GM21737 (cell line): ENCODE measurements around the gene TMEM107.

Experiments
- ATAC-seq: cut with Tn5 transposase; IDR thresholded peaks from one replicate; pipeline ENCODE4 v1.9.1; 2021; ENCODE audit warnings: mild to moderate bottlenecking, moderate library complexity; ENCODE audit not compliant: unreplicated experiment

Gene TMEM107

GRCh38 chr17:8138672-8139371, 37.4 kb downstream of the TMEM107 start:
- peak; percentile 68 for ATAC-seq

GRCh38 chr17:8138374-8138671, 37.9 kb downstream of the TMEM107 start:
- ATAC-seq, result no peak

- ATAC-seq, result no peak
These were observed 38.4 kb downstream of the TMEM107 start for GRCh38 chr17:8137645-8138373.

GRCh38 chr17:8133941-8134340, 42.2 kb downstream of the TMEM107 start:
- ATAC-seq, result no peak

GRCh38 chr17:8133399-8133798, 42.8 kb downstream of the TMEM107 start:
- no peak for ATAC-seq

- no peak for ATAC-seq
These were observed 44.2 kb downstream of the TMEM107 start for GRCh38 chr17:8131844-8132441.

- no peak for ATAC-seq
These were observed 47.9 kb downstream of the TMEM107 start for GRCh38 chr17:8128125-8128784.

- ATAC-seq, result peak; percentile 35
These were observed 49.6 kb downstream of the TMEM107 start for GRCh38 chr17:8126491-8127066.

- no peak for ATAC-seq
These were observed 50.2 kb downstream of the TMEM107 start for GRCh38 chr17:8125947-8126490.

- no peak for ATAC-seq
These were observed 50.8 kb downstream of the TMEM107 start for GRCh38 chr17:8125154-8125946.

- no peak for ATAC-seq
These were observed 51.6 kb downstream of the TMEM107 start for GRCh38 chr17:8124350-8125153.

GRCh38 chr17:8123695-8124349, 52.4 kb downstream of the TMEM107 start, which contains the start of gene HES7:
HES7 (minus strand) TSS chr17:8124106; CDS start chr17:8124084, 22 bp downstream.
- ATAC-seq, result no peak

- no peak for ATAC-seq
These were observed 53.1 kb downstream of the TMEM107 start for GRCh38 chr17:8122924-8123694.
